Measurements from ENCODE around the gene PDCD6IP. TPM values are rescaled to one million over a fixed set of nuclear protein-coding genes. Genes with fewer than 3 reads are reported as not detected.

The PDCD6IP gene
- total RNA-seq, 1 experiment from 2014 or later, result 205 TPM

GRCh38 chr3:33895658-33896057 is 97.2 kb downstream of the PDCD6IP start:
- no peak for ATAC-seq
- BruUV-seq (replicated peaks), result no TSS peak
- no peaks in the 10 kb centered on the region for H3K9me3 ChIP-seq (ENCODE audit: control insufficient read depth, insufficient read depth, low read depth, low read length)
- intact Hi-C loops (cut with micrococcal nuclease; ENCODE audit: unreplicated experiment) (no loop called here), in situ Hi-C loops (cut with HindIII; ENCODE audit: low pct_unique_long_range_greater_than_20kb, low sequenced_read_pairs) (no loop called here)
- H3K4me1 ChIP-seq (ENCODE audit: control insufficient read depth, insufficient read depth, low read length), result no peaks in the 10 kb centered on the region
- H3K27ac ChIP-seq (ENCODE audit: low read length), result no peak overlapping the region
- ChIA-PET POLR2A (no interaction called here), CTCF (no interaction called here)
- DNase-seq (ENCODE audit: low read depth, low spot score), result no peak
- no peaks in the 10 kb centered on the region for H3K27me3 ChIP-seq (ENCODE audit: control insufficient read depth, insufficient read depth, low read length)
- TF ChIP-seq POLR2AphosphoS5 (IDR thresholded peaks at IDR 0.05; ENCODE audit: low read depth, low read length), result no peak
- no peak for TF ChIP-seq TCF7L2 (IDR thresholded peaks at IDR 0.05; ENCODE audit: low read depth, low read length)
- no peak for TF ChIP-seq SIN3A (IDR thresholded peaks at IDR 0.05; ENCODE audit: borderline replicate concordance, insufficient read depth, low read depth, low read length)
- TF ChIP-seq CTCF (IDR thresholded peaks at IDR 0.05), result no peak
- no peak for TF ChIP-seq REST (IDR thresholded peaks at IDR 0.05; ENCODE audit: insufficient read depth in 1 of 2, low read depth in 2 of 2, low read length in 1 of 2)
- no peak overlapping the region for H3K4me3 ChIP-seq (ENCODE audit: low read depth in 2 of 2, low read length in 2 of 2)
- H3K36me3 ChIP-seq (ENCODE audit: control insufficient read depth, insufficient read depth, low read length), result no peaks in the 10 kb centered on the region

- H3K4me1 ChIP-seq (ENCODE audit: control insufficient read depth, insufficient read depth, low read length), result no peaks in the 10 kb centered on the region
- no peaks in the 10 kb centered on the region for H3K27me3 ChIP-seq (ENCODE audit: control insufficient read depth, insufficient read depth, low read length)
- no peak for DNase-seq (ENCODE audit: low read depth, low spot score)
- no peak overlapping the region for H3K27ac ChIP-seq (ENCODE audit: low read length)
- no peak for TF ChIP-seq TCF7L2 (IDR thresholded peaks at IDR 0.05; ENCODE audit: low read depth, low read length)
- no peak for TF ChIP-seq SIN3A (IDR thresholded peaks at IDR 0.05; ENCODE audit: borderline replicate concordance, insufficient read depth, low read depth, low read length)
- no peak for TF ChIP-seq POLR2AphosphoS5 (IDR thresholded peaks at IDR 0.05; ENCODE audit: low read depth, low read length)
- TF ChIP-seq REST (IDR thresholded peaks at IDR 0.05; ENCODE audit: insufficient read depth in 1 of 2, low read depth in 2 of 2, low read length in 1 of 2), result no peak
- no peak for TF ChIP-seq CTCF (IDR thresholded peaks at IDR 0.05)
- intact Hi-C loops (cut with micrococcal nuclease; ENCODE audit: unreplicated experiment), result no loop called here
- no peak for ATAC-seq
- H3K9me3 ChIP-seq (ENCODE audit: control insufficient read depth, insufficient read depth, low read depth, low read length), result no peaks in the 10 kb centered on the region
- in situ Hi-C loops (cut with HindIII; ENCODE audit: low pct_unique_long_range_greater_than_20kb, low sequenced_read_pairs), result no loop called here
- H3K36me3 ChIP-seq (ENCODE audit: control insufficient read depth, insufficient read depth, low read length), result no peaks in the 10 kb centered on the region
- BruUV-seq (replicated peaks), result no TSS peak
- ChIA-PET CTCF (no interaction called here), POLR2A (no interaction called here)
- H3K4me3 ChIP-seq (ENCODE audit: low read depth in 2 of 2, low read length in 2 of 2), result no peak overlapping the region
These were observed 98.9 kb downstream of the PDCD6IP start for GRCh38 chr3:33897306-33897705.
